A549 (cell line): ENCODE data around the gene BEAN1. TPM values are rescaled to one million over a fixed set of nuclear protein-coding genes. Genes with fewer than 3 reads are reported as not detected.

Experiments used
- ATAC-seq, 2 experiments: fragments of 200-7000 bp in 1 of 2; fragments of >200 bp in 1 of 2; cut with Nextera tagmentation in 1 of 2; cut with Tn5 transposase in 1 of 2; 3 replicates each; pipeline versions ENCODE4 v1.8.0 to v1.9.1; 2018 to 2020; ENCODE audit warnings: mild to moderate bottlenecking in 1 of 2, moderate library complexity in 1 of 2
- CTCF ChIA-PET: fragments of 300-600 bp; sonication (Branson Sonifier 250); formaldehyde crosslinking; extraction: SDS; loops from one replicate; lab custom pipeline; 2021; ENCODE audit warnings: antibody characterized with exemption, inconsistent platforms; lab: Yijun Ruan, JAX
- POLR2A ChIA-PET: fragments of 350-600 bp; formaldehyde crosslinking; extraction: SDS; loops from one replicate; lab custom pipeline; 2021; ENCODE audit warnings: antibody characterized with exemption, inconsistent platforms; lab: Yijun Ruan, JAX
- DNase-seq, 2 experiments: peaks; one replicate each; pipeline versions ENCODE4 v3.0.0 to v3.0.0-alpha.2; 2011 to 2016; ENCODE audit warnings: low read depth in 1 of 2, low spot score in 1 of 2
- FAIRE-seq: peaks from 2 replicates; lab custom pipeline; 2011; peaks lifted over from hg19 to GRCh38; lab: Jason Lieb, UNC
- H3K27ac ChIP-seq, 2 experiments: fragments of >200 bp; sonication (Bioruptor Twin); formaldehyde crosslinking; 3 replicates each; pipeline ENCODE4 v1.5.1; 2016 to 2017
- H3K4me1 ChIP-seq: fragments of >200 bp; sonication (Bioruptor Twin); formaldehyde crosslinking; 3 replicates; pipeline ENCODE4 v1.6.1; 2016
- H3K4me2 ChIP-seq: fragments of >200 bp; sonication (Bioruptor Twin); formaldehyde crosslinking; 3 replicates; pipeline ENCODE4 v1.6.1; 2016
- H3K4me3 ChIP-seq: fragments of >200 bp; sonication (Bioruptor Twin); formaldehyde crosslinking; 3 replicates; pipeline ENCODE4 v1.5.1; 2016
- H3K9me3 ChIP-seq: fragments of >200 bp; sonication (Bioruptor Twin); formaldehyde crosslinking; 3 replicates; pipeline ENCODE4 v1.6.1; 2016
- ATOH8 ChIP-seq: fragments of 250-450 bp; sonication (Bioruptor Pico); IDR thresholded peaks from 2 replicates; pipeline ENCODE4 v1.5.0; 2020; ENCODE audit warnings: low read depth, mild to moderate bottlenecking, moderate library complexity
- FOXS1 ChIP-seq: fragments of 250-450 bp; sonication (Bioruptor Pico); IDR thresholded peaks from 2 replicates; pipeline ENCODE4 v1.5.0; 2020; ENCODE audit warnings: mild to moderate bottlenecking, moderate library complexity
- HEYL ChIP-seq: fragments of 250-450 bp; sonication (Bioruptor Pico); IDR thresholded peaks from 2 replicates; pipeline ENCODE4 v1.8.0; 2021; ENCODE audit warnings: mild to moderate bottlenecking, moderate library complexity
- JUN ChIP-seq, 2 experiments: fragments of >200 bp; sonication (Bioruptor Twin); formaldehyde crosslinking; IDR thresholded peaks; 2 replicates in 1 of 2; 3 replicates in 1 of 2; pipeline ENCODE4 v1.6.1; 2016 to 2017
- KDM1A ChIP-seq: fragments of 200-600 bp; sonication (generic); IDR thresholded peaks from 2 replicates; pipeline ENCODE4 v1.6.1; 2016; ENCODE audit warnings: low read depth, mild to moderate bottlenecking
- KDM5A ChIP-seq: fragments of 200-600 bp; sonication (generic); IDR thresholded peaks from 2 replicates; pipeline ENCODE4 v1.6.1; 2016; ENCODE audit warnings: antibody characterized with exemption, mild to moderate bottlenecking
- MAFK ChIP-seq: fragments of 450-650 bp; IDR thresholded peaks from 2 replicates; pipeline ENCODE4 v1.6.1; 2014; ENCODE audit not compliant: partially characterized antibody
- MYC ChIP-seq: IDR thresholded peaks from 2 replicates; pipeline ENCODE4 v1.6.1; 2012; ENCODE audit warnings: mild to moderate bottlenecking, inconsistent platforms, low read length, improper control_type of control experiment, borderline replicate concordance
- NFE2L2 ChIP-seq: fragments of 150-350 bp; conservative IDR thresholded peaks from 2 replicates; pipeline ENCODE4 v1.6.1; 2014; ENCODE audit warnings: low read length
- NPAS2 ChIP-seq: fragments of 250-450 bp; sonication (Bioruptor Pico); IDR thresholded peaks from 2 replicates; pipeline ENCODE4 v1.8.0; 2022; ENCODE audit warnings: mild to moderate bottlenecking, moderate library complexity, borderline replicate concordance
- PHF8 ChIP-seq: fragments of 200-600 bp; sonication (generic); IDR thresholded peaks from 2 replicates; pipeline ENCODE4 v1.6.1; 2016; ENCODE audit warnings: low read depth, mild to moderate bottlenecking, antibody characterized with exemption, moderate library complexity, borderline replicate concordance
- POLR2AphosphoS2 ChIP-seq: conservative IDR thresholded peaks from 2 replicates; pipeline ENCODE4 v1.6.1; 2012; ENCODE audit warnings: low read length, improper control_type of control experiment, inconsistent platforms
- TFCP2L1 ChIP-seq: fragments of 250-450 bp; sonication (Bioruptor Pico); IDR thresholded peaks from 2 replicates; pipeline ENCODE4 v1.5.0; 2021; ENCODE audit warnings: mild to moderate bottlenecking
- WGBS: methylation state at CpG from one replicate; pipeline ENCODE4 v1.1.6; 2017; ENCODE audit errors: missing lambda C conversion rate; 5-methylcytosine and 5-hydroxymethylcytosine counted together
- polyA plus RNA-seq, 4 experiments: library from polyadenylated mRNA; depleted of rRNA in 3 of 4; stranded (reverse); fragments of >200 nt; fragmentation: RNase III in 1 of 4; extraction: RNeasy Plus Mini Kit Qiagen cat#74134 plus additional on column Dnase treatment in 1 of 4; gene quantifications; 2 replicates in 3 of 4; 3 replicates in 1 of 4; pipeline ENCODE4 v1.2.3, GENCODE V29; 2011 to 2017
- TF ChIP-seq, protein P1 (sequence below): fragments of 450-650 bp; IDR thresholded peaks from 2 replicates; pipeline ENCODE4 v1.6.1; 2014; ENCODE audit warnings: antibody characterized with exemption
- TF ChIP-seq, protein P2 (sequence below): fragments of >200 bp; sonication (Bioruptor Twin); formaldehyde crosslinking; IDR thresholded peaks from 3 replicates; pipeline ENCODE4 v1.6.1; 2016

BEAN1 gene
- polyA plus RNA-seq, 2 of the 4 experiments (the other 2 are of a cell fraction) = 0.98 to 1.7 TPM

GRCh38 chr16:66508914-66509496, 81.9 kb downstream of the BEAN1 start:
- H3K4me2 ChIP-seq = peak overlapping the region; percentile 66
- DNase-seq (no peak), ATAC-seq (no peak), FAIRE-seq (no peak)
- ChIA-PET CTCF (interaction anchor here (0.7 to 8.2 kb wide), 11 partner anchors 18 to 151 kb away, joined by 3 to 68 read pairs (median 5); partner anchors contain the start of gene CKLF), POLR2A (interaction anchor here (1.0 to 1.9 kb wide), 2 partner anchors 43 to 100 kb away, joined by 3 to 7 read pairs; partner anchors contain the start of gene CKLF)
- WGBS = 83% methylated on average over 9 of the region's 9 CpGs
- H3K4me1 ChIP-seq = peaks cover 78% of the 10 kb centered on the region
- TF ChIP-seq MAFK (no peak), PHF8 (no peak), HEYL (CRISPR knock-in tag) (no peak), NFE2L2 (no peak)
- TF ChIP-seq, protein P1, sequence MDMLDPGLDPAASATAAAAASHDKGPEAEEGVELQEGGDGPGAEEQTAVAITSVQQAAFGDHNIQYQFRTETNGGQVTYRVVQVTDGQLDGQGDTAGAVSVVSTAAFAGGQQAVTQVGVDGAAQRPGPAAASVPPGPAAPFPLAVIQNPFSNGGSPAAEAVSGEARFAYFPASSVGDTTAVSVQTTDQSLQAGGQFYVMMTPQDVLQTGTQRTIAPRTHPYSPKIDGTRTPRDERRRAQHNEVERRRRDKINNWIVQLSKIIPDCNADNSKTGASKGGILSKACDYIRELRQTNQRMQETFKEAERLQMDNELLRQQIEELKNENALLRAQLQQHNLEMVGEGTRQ = peak; percentile 29; the same call in 1 of the 2 replicates
- H3K27ac ChIP-seq = peak overlapping the region; percentile 95 to 97
- peaks cover 9% of the 10 kb centered on the region for H3K9me3 ChIP-seq
- H3K4me3 ChIP-seq = no peak overlapping the region

DNA sequence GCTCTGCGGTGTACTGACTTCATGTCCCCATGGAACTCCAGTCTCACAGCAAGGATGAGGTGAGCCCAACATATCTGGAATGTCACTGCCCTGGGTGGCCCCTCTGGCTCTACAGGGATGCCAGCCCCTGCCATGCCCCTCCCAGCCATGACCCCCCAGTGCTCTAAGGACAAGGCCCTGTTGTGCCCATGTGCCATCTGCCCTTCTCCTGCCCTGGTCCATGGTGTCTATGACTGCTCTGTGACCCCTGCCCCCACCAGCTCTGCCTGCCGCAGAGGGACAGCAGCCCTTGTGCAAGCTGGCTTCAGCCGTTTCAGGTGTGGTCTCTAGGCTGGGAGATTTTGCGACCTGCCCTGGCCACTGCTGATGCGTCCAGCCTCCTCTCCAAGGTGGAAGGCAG, 82.5 kb downstream of the BEAN1 start:
- H3K4me1 ChIP-seq = peaks cover 79% of the 10 kb centered on the region
- peak overlapping the region; percentile 66; the same call in 1 of the 3 replicates for H3K4me2 ChIP-seq
- POLR2A ChIA-PET = interaction anchor here (1.9 kb wide), 1 partner anchor 43 kb away, joined by 7 read pairs; the partner anchor contains the start of gene CKLF

DNA sequence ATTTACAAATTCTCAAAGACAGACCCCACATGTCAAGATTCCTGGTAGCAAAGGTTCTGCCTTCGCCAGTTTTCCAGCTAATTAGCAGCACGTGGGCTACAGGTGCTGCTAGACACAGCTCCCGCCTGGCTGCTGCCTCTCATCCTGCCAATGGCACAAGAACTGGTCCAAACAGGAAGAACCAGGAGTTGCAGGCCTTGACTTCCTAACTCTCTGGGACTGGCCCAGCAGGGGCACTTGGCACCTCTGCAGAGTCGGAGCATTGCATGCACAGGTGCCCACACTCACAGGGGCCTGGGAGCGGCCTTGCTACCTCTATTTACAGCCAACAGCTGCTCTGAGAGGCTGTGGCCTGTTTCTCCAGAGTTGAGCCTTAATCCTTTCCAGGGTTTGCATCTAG, 83.2 kb downstream of the BEAN1 start:
- ATAC-seq = no peak
- Histone ChIP-seq H3K27ac (peak overlapping the region; percentile 95 to 97), H3K4me1 (peaks cover 84% of the 10 kb centered on the region), H3K4me3 (no peak overlapping the region), H3K9me3 (peaks cover 9% of the 10 kb centered on the region), H3K4me2 (peak overlapping the region; percentile 86; the same call in 2 of the 3 replicates)
- CTCF ChIA-PET = interaction anchor here (0.9 to 8.2 kb wide), 7 partner anchors 28 to 241 kb away, joined by 3 to 68 read pairs (median 6); partner anchors contain the start of genes CKLF and DYNC1LI2
- POLR2A ChIA-PET = no interaction called here
- no peak for FAIRE-seq
- WGBS = 91% methylated on average over 5 of the region's 5 CpGs
- no peak for DNase-seq
- TF ChIP-seq JUN (IDR thresholded peaks at IDR 0.05) = no peak

More for the DNA sequence above, 82.5 kb downstream of the BEAN1 start:
- CTCF ChIA-PET = interaction anchor here (0.7 to 8.2 kb wide), 6 partner anchors 22 to 104 kb away, joined by 3 to 68 read pairs (median 6); no protein-coding TSS in a partner anchor
- ATAC-seq = no peak
- Histone ChIP-seq H3K4me3 (no peak overlapping the region), H3K27ac (peak overlapping the region; percentile 95 to 97), H3K9me3 (peaks cover 9% of the 10 kb centered on the region)
- WGBS = 88% methylated on average over 5 of the region's 5 CpGs
- TF ChIP-seq POLR2AphosphoS2 (no peak), FOXS1 (CRISPR knock-in tag) (no peak), MYC (no peak), KDM5A (no peak)
- TF ChIP-seq, protein P2, sequence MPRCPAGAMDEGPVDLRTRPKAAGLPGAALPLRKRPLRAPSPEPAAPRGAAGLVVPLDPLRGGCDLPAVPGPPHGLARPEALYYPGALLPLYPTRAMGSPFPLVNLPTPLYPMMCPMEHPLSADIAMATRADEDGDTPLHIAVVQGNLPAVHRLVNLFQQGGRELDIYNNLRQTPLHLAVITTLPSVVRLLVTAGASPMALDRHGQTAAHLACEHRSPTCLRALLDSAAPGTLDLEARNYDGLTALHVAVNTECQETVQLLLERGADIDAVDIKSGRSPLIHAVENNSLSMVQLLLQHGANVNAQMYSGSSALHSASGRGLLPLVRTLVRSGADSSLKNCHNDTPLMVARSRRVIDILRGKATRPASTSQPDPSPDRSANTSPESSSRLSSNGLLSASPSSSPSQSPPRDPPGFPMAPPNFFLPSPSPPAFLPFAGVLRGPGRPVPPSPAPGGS = no peak
- DNase-seq = no peak
- FAIRE-seq = no peak

- CTCF ChIA-PET = interaction anchor here (0.9 to 8.2 kb wide), 11 partner anchors 8 to 240 kb away, joined by 3 to 68 read pairs (median 6); partner anchors contain the start of genes CKLF and DYNC1LI2
Measured at GRCh38 chr16:66510711-66511601, 83.9 kb downstream of the BEAN1 start.

More at GRCh38 chr16:66510711-66511601, 83.9 kb downstream of the BEAN1 start:
- TF ChIP-seq ATOH8 (CRISPR knock-in tag) (no peak), MAFK (peak; percentile 99), KDM1A (0 out of 2 replicates have a peak, but pooled peaks have one; percentile 35), NPAS2 (CRISPR knock-in tag) (no peak), TFCP2L1 (CRISPR knock-in tag) (0 out of 2 replicates have a peak, but pooled peaks have one; percentile 14)
- TF ChIP-seq, all 56 proteins: peak for 3
- peaks cover 9% of the 10 kb centered on the region for H3K9me3 ChIP-seq
- peaks cover 91% of the 10 kb centered on the region for H3K4me1 ChIP-seq
- peak overlapping the region; percentile 86 for H3K4me2 ChIP-seq
- WGBS = 71% methylated on average over 12 of the region's 12 CpGs
- peak in 1 of 2 experiments; percentile 35 for DNase-seq
- ATAC-seq = peak in 1 of 2 experiments; percentile 1; a peak in 2 of 6 replicates
- peak overlapping the region; percentile 95 to 97 for H3K27ac ChIP-seq
- 0 out of 3 replicates have a peak overlapping the region, but pooled peaks have one; percentile 4 for H3K4me3 ChIP-seq
- no peak for FAIRE-seq
- POLR2A ChIA-PET = interaction anchor here (0.5 to 1.7 kb wide), 2 partner anchors 9 to 41 kb away, joined by 3 to 8 read pairs; partner anchors contain the start of gene CKLF
